ENCODE results near the gene ZFYVE27.

The ZFYVE27 gene

GRCh38 chr10:97715259-97715874 lies 21.6 kb upstream of the ZFYVE27 start:
- DNase-seq = no peak

- DNase-seq = no peak
These were observed 19.3 kb upstream of the ZFYVE27 start for GRCh38 chr10:97717627-97718026.

- no peak for DNase-seq
These were observed 18.8 kb upstream of the ZFYVE27 start for GRCh38 chr10:97718178-97718577.

- DNase-seq = no peak
These were observed 18.2 kb upstream of the ZFYVE27 start for GRCh38 chr10:97718659-97719142.

GRCh38 chr10:97719602-97720001 lies 17.3 kb upstream of the ZFYVE27 start:
- no peak for DNase-seq

- no peak for DNase-seq
These were observed 14.8 kb upstream of the ZFYVE27 start for GRCh38 chr10:97721871-97722780.

GRCh38 chr10:97723001-97723400 lies 13.9 kb upstream of the ZFYVE27 start:
- no peak for DNase-seq

- DNase-seq = peak; percentile 58
These were observed 12.5 kb upstream of the ZFYVE27 start for GRCh38 chr10:97724341-97724941.

- peak; percentile 68 for DNase-seq
These were observed 10.2 kb upstream of the ZFYVE27 start for GRCh38 chr10:97726636-97727178.

GRCh38 chr10:97729014-97729413 lies 7.9 kb upstream of the ZFYVE27 start:
- DNase-seq = no peak

- peak; percentile 71 for DNase-seq
These were observed 5.4 kb upstream of the ZFYVE27 start for GRCh38 chr10:97731346-97732051.

GRCh38 chr10:97732052-97732359 lies 4.9 kb upstream of the ZFYVE27 start:
- no peak for DNase-seq

- no peak for DNase-seq
These were observed 3.7 kb upstream of the ZFYVE27 start for GRCh38 chr10:97733256-97733655.

- DNase-seq = no peak
These were observed 2.9 kb upstream of the ZFYVE27 start for GRCh38 chr10:97734021-97734420.

- DNase-seq = no peak
These were observed 476 bp upstream of the ZFYVE27 start for GRCh38 chr10:97736403-97736901.

GRCh38 chr10:97737770-97738265 lies 890 bp downstream of the ZFYVE27 start:
- no peak for DNase-seq

- no peak for DNase-seq
These were observed 1.7 kb downstream of the ZFYVE27 start for GRCh38 chr10:97738616-97739015.

GRCh38 chr10:97740613-97741012 lies 3.7 kb downstream of the ZFYVE27 start:
- no peak for DNase-seq

GRCh38 chr10:97743169-97743943 lies 6.4 kb downstream of the ZFYVE27 start:
- DNase-seq = no peak

GRCh38 chr10:97744405-97745035 lies 7.6 kb downstream of the ZFYVE27 start:
- no peak for DNase-seq

- DNase-seq = no peak
These were observed 10.6 kb downstream of the ZFYVE27 start for GRCh38 chr10:97747573-97747972.
